CD14-positive monocyte (primary cell): ENCODE measurements around the gene MAGI3. TPM values are rescaled to one million over a fixed set of nuclear protein-coding genes. Genes with fewer than 3 reads are reported as not detected.

Source experiments
- DNase-seq, 3 donors: peaks; one replicate each; pipeline ENCODE4 v3.0.0-alpha.2; 2011 to 2022
- H2AFZ ChIP-seq: 2 replicates; pipeline ENCODE4 v1.6.0; 2012; ENCODE audit warnings: mild to moderate bottlenecking, low read depth, low read length, inconsistent platforms; ENCODE audit not compliant: insufficient read depth, poor library complexity, severe bottlenecking
- H3K27ac ChIP-seq, 2 donors: 1 replicate in 1 of 2; 2 replicates in 1 of 2; pipeline ENCODE4 v1.5.1; 2012 to 2013; ENCODE audit warnings: low read length in 2 of 2, control low read depth in 1 of 2, inconsistent platforms in 1 of 2, low read depth in 1 of 2, mild to moderate bottlenecking in 1 of 2
- H3K27me3 ChIP-seq, 2 donors: one replicate each; pipeline versions ENCODE4 v1.6.0 to v1.6.1; 2011 to 2013; ENCODE audit warnings: low read length in 2 of 2; ENCODE audit not compliant: control insufficient read depth in 2 of 2, insufficient read depth in 2 of 2
- H3K36me3 ChIP-seq, 2 donors: replicated peaks in 1 of 2; 1 replicate in 1 of 2; 2 replicates in 1 of 2; pipeline versions ENCODE4 v1.5.1 to v1.6.1; 2012 to 2013; ENCODE audit warnings: low read length in 2 of 2, control low read depth in 1 of 2, inconsistent platforms in 1 of 2, mild to moderate bottlenecking in 1 of 2; ENCODE audit not compliant: insufficient read depth in 2 of 2, control insufficient read depth in 1 of 2
- H3K4me1 ChIP-seq, 2 donors: 1 replicate in 1 of 2; 2 replicates in 1 of 2; pipeline versions ENCODE4 v1.5.1 to v1.6.1; 2012 to 2013; ENCODE audit warnings: low read length in 2 of 2, control low read depth in 1 of 2, inconsistent platforms in 1 of 2, mild to moderate bottlenecking in 1 of 2, moderate library complexity in 1 of 2; ENCODE audit not compliant: insufficient read depth in 2 of 2, control insufficient read depth in 1 of 2
- H3K4me2 ChIP-seq: replicated peaks from 2 replicates; pipeline ENCODE3; 2012; ENCODE audit warnings: low read length, moderate library complexity, mild to moderate bottlenecking; ENCODE audit not compliant: poor library complexity, severe bottlenecking; ENCODE audit errors: extremely low read depth
- H3K4me3 ChIP-seq, 3 experiments: fragments of 200-600 bp in 1 of 3; sonication (generic) in 1 of 3; replicated peaks in 1 of 3; 1 replicate in 2 of 3; 2 replicates in 1 of 3; pipeline ENCODE4 v1.5.1; 2011 to 2013; ENCODE audit warnings: low read length in 3 of 3, mild to moderate bottlenecking in 3 of 3, control low read depth in 2 of 3, low read depth in 2 of 3, inconsistent platforms in 1 of 3, moderate library complexity in 1 of 3
- H3K79me2 ChIP-seq: 2 replicates; pipeline ENCODE4 v1.6.0; 2012; ENCODE audit warnings: mild to moderate bottlenecking, control low read depth, inconsistent platforms, low read length, moderate library complexity; ENCODE audit not compliant: insufficient read depth
- H3K9ac ChIP-seq: 2 replicates; pipeline ENCODE4 v1.6.0; 2017; ENCODE audit warnings: low read length, mild to moderate bottlenecking; ENCODE audit not compliant: insufficient read depth, poor library complexity, severe bottlenecking
- H3K9me3 ChIP-seq, 2 donors: replicated peaks in 1 of 2; 1 replicate in 1 of 2; 2 replicates in 1 of 2; pipeline versions ENCODE4 v1.5.1 to v1.6.1; 2012 to 2013; ENCODE audit warnings: low read length in 2 of 2, control low read depth in 1 of 2; ENCODE audit not compliant: control insufficient read depth in 1 of 2, insufficient read depth in 1 of 2
- H4K20me1 ChIP-seq: 2 replicates; pipeline ENCODE4 v1.6.0; 2012; ENCODE audit warnings: mild to moderate bottlenecking, low read length, control low read depth, moderate library complexity; ENCODE audit not compliant: insufficient read depth
- H3K27ac Mint-ChIP-seq, 7 donors: one replicate each; pipeline ENCODE4 v1.8.0; 2020; ENCODE audit warnings: mild to moderate bottlenecking in 7 of 7, mixed read lengths in 7 of 7, moderate library complexity in 6 of 7, inconsistent platforms in 2 of 7
- H3K27me3 Mint-ChIP-seq, 3 donors: one replicate each; pipeline ENCODE4 v1.8.0; 2021 to 2022; ENCODE audit warnings: low read depth in 3 of 3, mild to moderate bottlenecking in 3 of 3, mixed read lengths in 3 of 3, moderate library complexity in 3 of 3, inconsistent platforms in 1 of 3
- H3K36me3 Mint-ChIP-seq, 2 donors: one replicate each; pipeline ENCODE4 v1.8.0; 2020; ENCODE audit warnings: mixed read lengths in 2 of 2, inconsistent platforms in 1 of 2, mild to moderate bottlenecking in 1 of 2
- H3K4me1 Mint-ChIP-seq: one replicate; pipeline ENCODE4 v1.8.0; 2020; ENCODE audit warnings: mild to moderate bottlenecking, mixed read lengths
- H3K4me3 Mint-ChIP-seq, 2 donors: one replicate each; pipeline ENCODE4 v1.8.0; 2020; ENCODE audit warnings: mild to moderate bottlenecking in 2 of 2, mixed read lengths in 2 of 2, moderate library complexity in 1 of 2
- H3K9me3 Mint-ChIP-seq, 7 donors: one replicate each; pipeline ENCODE4 v1.8.0; 2020 to 2022; ENCODE audit warnings: mixed read lengths in 7 of 7, mild to moderate bottlenecking in 6 of 7, moderate library complexity in 6 of 7, inconsistent platforms in 2 of 7
- CTCF ChIP-seq: fragments of 200-600 bp; IDR thresholded peaks from one replicate; pipeline ENCODE4 v1.8.0; 2022; ENCODE audit warnings: antibody characterized with exemption, mild to moderate bottlenecking
- WGBS: methylation state at CpG from one replicate; pipeline ENCODE4 v1.1.5; 2013; ENCODE audit warnings: missing lambda C conversion rate; ENCODE audit not compliant: insufficient coverage; 5-methylcytosine and 5-hydroxymethylcytosine counted together
- intact Hi-C, 2 donors: fragments of 100-400 bp; cut with micrococcal nuclease; formaldehyde crosslinking; loops; one replicate each; pipeline versions ENCODE4 v1.15.0 to v1.15.1; 2023
- polyA plus RNA-seq, 3 donors: library from polyadenylated mRNA; depleted of rRNA in 1 of 3; unstranded in 2 of 3; stranded (reverse) in 1 of 3; fragments of 300-500 nt in 2 of 3; fragments of >200 nt in 1 of 3; fragmentation: Illumina TruSeq in 2 of 3; gene quantifications; 1 replicate in 2 of 3; 2 replicates in 1 of 3; pipeline ENCODE4 v1.2.3, GENCODE V29; 2012 to 2021

MAGI3 gene
- polyA plus RNA-seq, 3 donors = 0.36 to 0.58 (median 0.43) TPM

GRCh38 chr1:113453771-113454083 lies 63.4 kb downstream of the MAGI3 start:
- H3K4me3 Mint-ChIP-seq = no peak overlapping the region
- no peak overlapping the region for H3K27ac Mint-ChIP-seq
- peaks cover 0 to 6% (median 0%) of the 10 kb centered on the region in 7 donors for H3K9me3 Mint-ChIP-seq
- Histone ChIP-seq H4K20me1 (no peaks in the 10 kb centered on the region), H3K27ac (no peak overlapping the region), H3K27me3 (no peaks in the 10 kb centered on the region), H3K4me1 (no peaks in the 10 kb centered on the region), H3K36me3 (no peaks in the 10 kb centered on the region), H2AFZ (no peak overlapping the region), H3K9ac (no peak overlapping the region), H3K4me3 (no peak overlapping the region), H3K4me2 (no peak overlapping the region), H3K79me2 (no peaks in the 10 kb centered on the region), H3K9me3 (no peaks in the 10 kb centered on the region)
- DNase-seq = no peak
- intact Hi-C loops = no loop called here
- no peaks in the 10 kb centered on the region for H3K36me3 Mint-ChIP-seq
- WGBS = no CpG with 5 or more reads among the region's 1 CpG
- H3K4me1 Mint-ChIP-seq = no peaks in the 10 kb centered on the region
- no peak for TF ChIP-seq CTCF
- H3K27me3 Mint-ChIP-seq = peaks cover 0 to 2% (median 1%) of the 10 kb centered on the region in 3 donors

- Histone ChIP-seq H3K4me3 (no peak overlapping the region), H3K36me3 (no peaks in the 10 kb centered on the region), H3K4me2 (no peak overlapping the region), H3K27me3 (no peaks in the 10 kb centered on the region), H3K9ac (no peak overlapping the region), H3K79me2 (no peaks in the 10 kb centered on the region), H3K9me3 (no peaks in the 10 kb centered on the region), H2AFZ (no peak overlapping the region), H3K27ac (no peak overlapping the region), H3K4me1 (no peaks in the 10 kb centered on the region), H4K20me1 (no peaks in the 10 kb centered on the region)
- peaks cover 0 to 6% (median 1%) of the 10 kb centered on the region in 7 donors for H3K9me3 Mint-ChIP-seq
- H3K4me1 Mint-ChIP-seq = peaks cover 2% of the 10 kb centered on the region
- WGBS = no CpG with 5 or more reads among the region's 1 CpG
- no peak overlapping the region for H3K4me3 Mint-ChIP-seq
- no peak for DNase-seq
- no peak for TF ChIP-seq CTCF
- intact Hi-C loops = no loop called here
- peaks cover 0 to 1% (median 0%) of the 10 kb centered on the region in 3 donors for H3K27me3 Mint-ChIP-seq
- H3K36me3 Mint-ChIP-seq = no peaks in the 10 kb centered on the region
- H3K27ac Mint-ChIP-seq = no peak overlapping the region
These were observed 65.1 kb downstream of the MAGI3 start for GRCh38 chr1:113455374-113455773.
